ENCODE measurements around the gene MRPS18A.

GRCh38 chr6:43627008-43627825 lies 60.4 kb downstream of the MRPS18A start:
- no peak for TF ChIP-seq HDGF (IDR thresholded peaks at IDR 0.05; ENCODE audit: borderline replicate concordance)
- no peak for TF ChIP-seq PKNOX1 (IDR thresholded peaks at IDR 0.05)
- no peak for TF ChIP-seq BHLHE40 (IDR thresholded peaks at IDR 0.05; ENCODE audit: borderline replicate concordance)
- TF ChIP-seq SP1 (IDR thresholded peaks at IDR 0.05): no peak
- TF ChIP-seq FOXM1 (IDR thresholded peaks at IDR 0.05; ENCODE audit: borderline replicate concordance): no peak
- no peak for TF ChIP-seq FOXA1 (IDR thresholded peaks at IDR 0.05)
- no peak for TF ChIP-seq SUZ12 (IDR thresholded peaks at IDR 0.05)
- no peak for TF ChIP-seq TARDBP (IDR thresholded peaks at IDR 0.05)
- TF ChIP-seq ZNF384 (IDR thresholded peaks at IDR 0.05): no peak
- TF ChIP-seq L3MBTL2 (conservative IDR thresholded peaks at IDR 0.05): no peak
- no peak for TF ChIP-seq ARNT (IDR thresholded peaks at IDR 0.05)
- no peak for TF ChIP-seq NFRKB (IDR thresholded peaks at IDR 0.05)
- TF ChIP-seq ELF4 (IDR thresholded peaks at IDR 0.05): no peak
- no peak for TF ChIP-seq LEF1 (IDR thresholded peaks at IDR 0.05; ENCODE audit: borderline replicate concordance)

Data from HEK293T (cell line).